Stomach (tissue), 9 donors: ENCODE results near the gene FLYWCH2. TPM values are rescaled to one million over a fixed set of nuclear protein-coding genes. Genes with fewer than 3 reads are reported as not detected.

Source experiments
- DNase-seq, 2 donors: peaks; one replicate each; pipeline versions ENCODE4 v3.0.0 to v3.0.0-alpha.2; 2013 to 2019
- H3K27ac ChIP-seq, 5 donors: fragments of 200-600 bp in 4 of 5; sonication (generic) in 4 of 5; one replicate each; pipeline ENCODE4 v1.5.1; 2013 to 2019; ENCODE audit warnings: mild to moderate bottlenecking in 1 of 5, moderate library complexity in 1 of 5
- H3K27me3 ChIP-seq, 3 donors: fragments of 200-600 bp; sonication (generic); one replicate each; pipeline ENCODE4 v1.5.1; 2017 to 2019; ENCODE audit warnings: mixed run types in 1 of 3
- H3K36me3 ChIP-seq, 4 donors: fragments of 200-600 bp; sonication (generic); 1 replicate in 3 of 4; 2 replicates in 1 of 4; pipeline ENCODE4 v1.5.1; 2016 to 2019
- H3K4me1 ChIP-seq, 4 donors: fragments of 200-600 bp; sonication (generic); one replicate each; pipeline ENCODE4 v1.5.1; 2016 to 2019
- H3K4me3 ChIP-seq, 4 donors: fragments of 200-600 bp; sonication (generic) in 3 of 4; one replicate each; pipeline ENCODE4 v1.5.1; 2016 to 2019; ENCODE audit warnings: mild to moderate bottlenecking in 1 of 4
- H3K9me3 ChIP-seq, 4 donors: fragments of 200-600 bp; sonication (generic); one replicate each; pipeline ENCODE4 v1.5.1; 2016 to 2019
- EP300 ChIP-seq: sonication (generic); formaldehyde crosslinking; IDR thresholded peaks from one replicate; pipeline ENCODE4 v1.6.1; 2017; ENCODE audit warnings: antibody characterized with exemption
- POLR2A ChIP-seq, 4 donors: fragments of 450-650 bp; IDR thresholded peaks; one replicate each; pipeline ENCODE4 v1.6.1; 2016; ENCODE audit warnings: antibody characterized with exemption in 4 of 4, control low read depth in 2 of 4, mild to moderate bottlenecking in 1 of 4, moderate library complexity in 1 of 4
- POLR2AphosphoS5 ChIP-seq, 3 donors: sonication (generic); formaldehyde crosslinking; IDR thresholded peaks; one replicate each; pipeline ENCODE4 v1.6.1; 2016; ENCODE audit warnings: antibody characterized with exemption in 3 of 3
- WGBS, 5 donors: extraction: QIAGEN DNeasy Blood & Tissue Kit in 3 of 5; methylation state at CpG; one replicate each; pipeline versions ENCODE4 v1.1.5 to v1.1.7; 2013 to 2018; 5-methylcytosine and 5-hydroxymethylcytosine counted together
- intact Hi-C: fragments of 100-400 bp; cut with DNase I; formaldehyde crosslinking; loops from one replicate; pipeline ENCODE4 v1.15.1; 2023; ENCODE audit warnings: low total_unique reads
- polyA plus RNA-seq, 3 donors: library from polyadenylated mRNA; stranded (reverse); fragments of 200-250 nt; gene quantifications; one replicate each; pipeline ENCODE4 v1.2.3, GENCODE V29; 2013
- total RNA-seq, 5 donors: library from RNA; depleted of rRNA; stranded (reverse); fragments of >200 nt; gene quantifications; one replicate each; pipeline versions ENCODE4 v1.1.0 to v1.2.3, GENCODE V29; 2014 to 2016
- TF ChIP-seq, protein P1 (sequence below), 7 experiments: fragments of 450-650 bp in 4 of 7; fragments of 200-600 bp in 3 of 7; sonication (generic) in 3 of 7; IDR thresholded peaks; one replicate each; pipeline ENCODE4 v1.5.1; 2016 to 2019; ENCODE audit warnings: antibody characterized with exemption in 7 of 7, control low read depth in 2 of 7, mild to moderate bottlenecking in 1 of 7
- donor health status: healthy with polysubstance abuse.
- donor health status: Bipolar disorder and iron deficiency.
- donor health status: healthy.

Gene FLYWCH2
- total and polyA plus RNA-seq, 8 donors = 19.6 to 76.4 (median 41.2) TPM

GRCh38 chr16:2840914-2841313 lies 42.1 kb upstream of the FLYWCH2 start:
- Histone ChIP-seq H3K9me3 (no peaks in the 10 kb centered on the region), H3K27ac (no peak overlapping the region), H3K4me1 (peaks cover 17 to 29% (median 27%) of the 10 kb centered on the region in 4 donors), H3K36me3 (no peaks in the 10 kb centered on the region), H3K27me3 (peaks cover 0 to 55% (median 0%) of the 10 kb centered on the region in 3 donors), H3K4me3 (no peak overlapping the region)
- no peak for DNase-seq
- TF ChIP-seq POLR2AphosphoS5 (IDR thresholded peaks at IDR 0.05) (no peak), EP300 (no peak), POLR2A (IDR thresholded peaks at IDR 0.05) (no peak)
- TF ChIP-seq, protein P1, sequence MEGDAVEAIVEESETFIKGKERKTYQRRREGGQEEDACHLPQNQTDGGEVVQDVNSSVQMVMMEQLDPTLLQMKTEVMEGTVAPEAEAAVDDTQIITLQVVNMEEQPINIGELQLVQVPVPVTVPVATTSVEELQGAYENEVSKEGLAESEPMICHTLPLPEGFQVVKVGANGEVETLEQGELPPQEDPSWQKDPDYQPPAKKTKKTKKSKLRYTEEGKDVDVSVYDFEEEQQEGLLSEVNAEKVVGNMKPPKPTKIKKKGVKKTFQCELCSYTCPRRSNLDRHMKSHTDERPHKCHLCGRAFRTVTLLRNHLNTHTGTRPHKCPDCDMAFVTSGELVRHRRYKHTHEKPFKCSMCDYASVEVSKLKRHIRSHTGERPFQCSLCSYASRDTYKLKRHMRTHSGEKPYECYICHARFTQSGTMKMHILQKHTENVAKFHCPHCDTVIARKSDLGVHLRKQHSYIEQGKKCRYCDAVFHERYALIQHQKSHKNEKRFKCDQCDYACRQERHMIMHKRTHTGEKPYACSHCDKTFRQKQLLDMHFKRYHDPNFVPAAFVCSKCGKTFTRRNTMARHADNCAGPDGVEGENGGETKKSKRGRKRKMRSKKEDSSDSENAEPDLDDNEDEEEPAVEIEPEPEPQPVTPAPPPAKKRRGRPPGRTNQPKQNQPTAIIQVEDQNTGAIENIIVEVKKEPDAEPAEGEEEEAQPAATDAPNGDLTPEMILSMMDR (IDR thresholded peaks at IDR 0.05) = no peak
- intact Hi-C loops = no loop called here
- 82 to 91% (median 86%) methylated on average over 7 to 12 of the region's 12 CpGs for WGBS, 5 donors

DNA sequence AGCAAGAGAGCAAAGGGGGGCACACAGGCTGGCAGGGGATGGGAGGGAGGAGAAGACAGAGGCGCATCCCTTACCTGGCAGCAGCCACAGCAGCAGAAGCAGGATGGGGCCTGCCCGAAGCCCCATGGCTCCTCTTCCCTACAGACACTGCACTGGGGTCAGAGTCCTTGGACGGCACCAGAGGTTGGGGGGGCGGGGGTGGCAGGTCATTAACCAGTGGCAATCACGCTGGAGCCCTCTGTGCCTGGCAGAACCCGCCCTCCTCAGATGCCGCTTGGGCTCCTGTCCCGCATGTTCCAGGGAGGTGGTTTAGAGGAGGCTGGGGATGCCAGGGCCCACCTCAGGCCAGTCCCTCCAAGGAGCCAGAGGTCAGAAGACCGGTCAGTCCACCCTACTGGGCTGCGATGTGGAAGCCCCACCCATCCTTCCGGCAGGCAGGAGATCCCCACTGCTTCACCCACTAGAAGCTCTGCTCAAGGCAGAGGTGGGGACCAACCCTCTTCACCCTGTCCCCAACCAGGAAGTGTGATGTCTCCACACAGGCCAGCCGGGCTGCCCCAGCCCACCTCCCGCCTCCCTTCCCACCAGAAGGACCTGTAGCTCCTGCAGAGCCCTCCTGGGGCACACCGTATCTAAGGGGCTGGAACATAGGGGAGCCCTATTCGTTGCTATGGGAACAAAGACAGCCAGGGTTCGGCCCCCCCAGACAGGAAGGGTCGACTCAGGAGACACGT lies 41.2 kb upstream of the FLYWCH2 start:
- Histone ChIP-seq H3K4me3 (peak overlapping the region in 3 of 4 donors; percentile 16 to 33 (median 25)), H3K36me3 (no peaks in the 10 kb centered on the region), H3K27me3 (peaks cover 0 to 47% (median 0%) of the 10 kb centered on the region in 3 donors), H3K27ac (peak overlapping the region in 2 of 5 donors; percentile 25 to 32), H3K4me1 (peaks cover 8 to 29% (median 21%) of the 10 kb centered on the region in 4 donors), H3K9me3 (no peaks in the 10 kb centered on the region)
- TF ChIP-seq POLR2A (IDR thresholded peaks at IDR 0.05) (no peak), POLR2AphosphoS5 (IDR thresholded peaks at IDR 0.05) (no peak)
- TF ChIP-seq, protein P1 (IDR thresholded peaks at IDR 0.05) = no peak
- DNase-seq = no peak
- 67 to 74% (median 70%) methylated on average over 14 to 18 of the region's 18 CpGs for WGBS, 5 donors
- intact Hi-C loops = no loop called here

DNA sequence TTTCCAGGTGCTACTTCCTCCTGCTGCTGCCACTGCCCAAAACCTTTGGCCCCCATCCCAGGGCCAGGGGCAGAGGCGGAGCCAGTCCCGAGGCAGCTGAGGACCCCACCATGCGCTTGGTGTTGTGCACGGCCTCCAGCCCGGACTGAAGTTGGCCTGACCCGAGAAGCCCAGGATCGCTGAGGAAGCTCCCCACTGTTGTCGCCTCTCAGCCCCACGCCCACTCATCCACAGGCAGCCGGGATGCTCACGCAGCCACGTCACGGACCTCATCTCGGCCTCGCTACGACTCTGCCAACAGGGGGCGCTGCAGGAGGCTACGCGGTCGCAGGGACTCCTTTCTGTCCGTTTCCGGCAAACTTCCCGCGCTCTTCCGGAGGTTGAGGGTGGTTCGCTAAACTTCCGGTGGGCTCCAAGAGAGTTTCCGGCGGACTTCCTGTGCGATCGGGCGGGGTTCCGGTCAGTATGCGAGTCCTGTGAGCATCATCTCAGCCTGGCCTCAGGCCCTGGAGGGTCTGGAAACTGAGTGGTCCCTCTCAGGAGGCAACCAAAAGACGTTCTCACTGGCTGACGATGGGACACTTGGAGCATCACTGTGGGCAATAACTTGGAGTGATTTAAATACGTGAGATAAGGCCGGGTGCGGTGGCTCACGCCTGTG lies 40.5 kb upstream of the FLYWCH2 start:
- H3K27ac ChIP-seq = peak overlapping the region in 3 of 5 donors; percentile 25 to 32 (median 29)
- intact Hi-C loops = no loop called here
- DNase-seq = peak; percentile 50 to 83
- 31 to 47% (median 45%) methylated on average over 24 to 40 of the region's 40 CpGs for WGBS, 5 donors
- peaks cover 0 to 40% (median 0%) of the 10 kb centered on the region in 3 donors for H3K27me3 ChIP-seq
- no peaks in the 10 kb centered on the region for H3K36me3 ChIP-seq
- TF ChIP-seq POLR2AphosphoS5 (IDR thresholded peaks at IDR 0.05) (peak in 1 of 3 donors; percentile 29), EP300 (no peak)
- TF ChIP-seq, protein P1 (IDR thresholded peaks at IDR 0.05) = peak in 5 of 7 experiments; percentile 16 to 44 (median 26)
- H3K9me3 ChIP-seq = no peaks in the 10 kb centered on the region
- H3K4me3 ChIP-seq = peak overlapping the region in 3 of 4 donors; percentile 16 to 33 (median 25)
- peaks cover 8 to 35% (median 20%) of the 10 kb centered on the region in 4 donors for H3K4me1 ChIP-seq

- intact Hi-C loops = no loop called here
- H3K9me3 ChIP-seq = no peaks in the 10 kb centered on the region
- no peak overlapping the region for H3K4me3 ChIP-seq
- H3K27me3 ChIP-seq = peaks cover 0 to 33% (median 0%) of the 10 kb centered on the region in 3 donors
- H3K27ac ChIP-seq = no peak overlapping the region
- no peak for TF ChIP-seq EP300
- no peak for TF ChIP-seq POLR2AphosphoS5 (IDR thresholded peaks at IDR 0.05)
- no peak for TF ChIP-seq POLR2A (IDR thresholded peaks at IDR 0.05)
- TF ChIP-seq, protein P1 (IDR thresholded peaks at IDR 0.05) = no peak
- DNase-seq = no peak
- H3K4me1 ChIP-seq = peaks cover 8 to 37% (median 20%) of the 10 kb centered on the region in 4 donors
- WGBS, 5 donors = 87 to 93% (median 89%) methylated on average over 8 of the region's 8 CpGs
- H3K36me3 ChIP-seq = no peaks in the 10 kb centered on the region
These were observed 39.5 kb upstream of the FLYWCH2 start for GRCh38 chr16:2843526-2843925.
